IPS-18c (cell line): ENCODE results near the gene PKIB.

Experiments
- H3K4me3 ChIP-seq: 2 replicates; pipeline ENCODE4 v1.7.0; 2013; ENCODE audit warnings: low read depth, mild to moderate bottlenecking, low read length, moderate library complexity; ENCODE audit not compliant: insufficient read depth
- H3K9me3 ChIP-seq: one replicate; pipeline ENCODE4 v1.6.1; 2013; ENCODE audit warnings: mild to moderate bottlenecking, low read length, moderate library complexity; ENCODE audit not compliant: control insufficient read depth, insufficient read depth

The PKIB gene

GRCh38 chr6:122650403-122650802, 40.2 kb downstream of the PKIB start:
- Histone ChIP-seq H3K4me3 (no peak overlapping the region), H3K9me3 (peaks cover 2% of the 10 kb centered on the region)

- Histone ChIP-seq H3K4me3 (no peak overlapping the region), H3K9me3 (peaks cover 2% of the 10 kb centered on the region)
Measured at GRCh38 chr6:122651031-122651430, 40.8 kb downstream of the PKIB start.

- no peak overlapping the region for H3K4me3 ChIP-seq
Measured at GRCh38 chr6:122651604-122652003, 41.4 kb downstream of the PKIB start.

GRCh38 chr6:122652431-122652830, 42.2 kb downstream of the PKIB start:
- Histone ChIP-seq H3K9me3 (peaks cover 2% of the 10 kb centered on the region), H3K4me3 (no peak overlapping the region)

More at GRCh38 chr6:122651604-122652003, 41.4 kb downstream of the PKIB start:
- peaks cover 2% of the 10 kb centered on the region for H3K9me3 ChIP-seq

- no peak overlapping the region for H3K4me3 ChIP-seq
- peaks cover 2% of the 10 kb centered on the region for H3K9me3 ChIP-seq
Measured at GRCh38 chr6:122653094-122653493, 42.9 kb downstream of the PKIB start.

GRCh38 chr6:122654012-122654411, 43.8 kb downstream of the PKIB start:
- no peak overlapping the region for H3K4me3 ChIP-seq
- peaks cover 2% of the 10 kb centered on the region for H3K9me3 ChIP-seq

- no peaks in the 10 kb centered on the region for H3K9me3 ChIP-seq
- H3K4me3 ChIP-seq: no peak overlapping the region
Measured at GRCh38 chr6:122657601-122658000, 47.4 kb downstream of the PKIB start.

GRCh38 chr6:122660296-122660695, 50.1 kb downstream of the PKIB start:
- Histone ChIP-seq H3K9me3 (no peaks in the 10 kb centered on the region), H3K4me3 (no peak overlapping the region)

- H3K4me3 ChIP-seq: no peak overlapping the region
Measured at GRCh38 chr6:122663981-122664380, 53.8 kb downstream of the PKIB start.

GRCh38 chr6:122665929-122666328, 55.7 kb downstream of the PKIB start:
- no peak overlapping the region for H3K4me3 ChIP-seq
- no peaks in the 10 kb centered on the region for H3K9me3 ChIP-seq

More at GRCh38 chr6:122663981-122664380, 53.8 kb downstream of the PKIB start:
- no peaks in the 10 kb centered on the region for H3K9me3 ChIP-seq

- H3K9me3 ChIP-seq: no peaks in the 10 kb centered on the region
- H3K4me3 ChIP-seq: no peak overlapping the region
Measured at GRCh38 chr6:122666418-122666817, 56.2 kb downstream of the PKIB start.

- no peaks in the 10 kb centered on the region for H3K9me3 ChIP-seq
- H3K4me3 ChIP-seq: no peak overlapping the region
Measured at GRCh38 chr6:122669418-122669817, 59.2 kb downstream of the PKIB start.

- Histone ChIP-seq H3K9me3 (no peaks in the 10 kb centered on the region), H3K4me3 (no peak overlapping the region)
Measured at GRCh38 chr6:122669868-122670267, 59.7 kb downstream of the PKIB start.

GRCh38 chr6:122671251-122671650, 61.0 kb downstream of the PKIB start:
- H3K4me3 ChIP-seq: no peak overlapping the region
- no peaks in the 10 kb centered on the region for H3K9me3 ChIP-seq

GRCh38 chr6:122673343-122673961, 63.2 kb downstream of the PKIB start:
- no peaks in the 10 kb centered on the region for H3K9me3 ChIP-seq

GRCh38 chr6:122676146-122676545, 65.9 kb downstream of the PKIB start:
- Histone ChIP-seq H3K9me3 (no peaks in the 10 kb centered on the region), H3K4me3 (no peak overlapping the region)

More at GRCh38 chr6:122673343-122673961, 63.2 kb downstream of the PKIB start:
- no peak overlapping the region for H3K4me3 ChIP-seq

GRCh38 chr6:122676688-122677087, 66.5 kb downstream of the PKIB start:
- Histone ChIP-seq H3K4me3 (no peak overlapping the region), H3K9me3 (no peaks in the 10 kb centered on the region)

- Histone ChIP-seq H3K4me3 (no peak overlapping the region), H3K9me3 (no peaks in the 10 kb centered on the region)
Measured at GRCh38 chr6:122677406-122677805, 67.2 kb downstream of the PKIB start.

- H3K9me3 ChIP-seq: no peaks in the 10 kb centered on the region
- no peak overlapping the region for H3K4me3 ChIP-seq
Measured at GRCh38 chr6:122678841-122679240, 68.6 kb downstream of the PKIB start.
